ENCODE measurements around the gene CAP2.
"Not testable (repeated sequence)": the region's sequence is repeated elsewhere in the genome, so short reads cannot be mapped to it uniquely, and the experiment has no call there.

CAP2 gene

DNA sequence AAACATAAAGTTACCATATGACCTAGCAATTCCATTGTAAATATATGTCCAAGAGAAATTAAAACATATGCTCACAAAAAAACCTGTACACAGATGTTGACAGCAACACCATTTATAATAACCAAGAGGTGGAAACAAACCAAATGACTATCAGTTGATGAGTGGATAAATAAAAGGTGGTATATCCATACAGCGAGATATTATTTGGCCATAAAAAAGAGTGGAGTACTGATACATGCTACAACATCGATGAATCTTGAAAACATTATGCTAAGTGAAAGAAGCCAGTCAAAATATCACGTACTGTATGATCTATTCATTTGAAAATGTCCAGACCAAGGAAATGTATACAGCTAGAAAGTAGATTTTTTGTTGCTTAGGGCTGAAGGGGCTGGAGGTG, 2.9 kb downstream of the CAP2 start:
- no peak for DNase-seq (ENCODE audit: low spot score)

DNA sequence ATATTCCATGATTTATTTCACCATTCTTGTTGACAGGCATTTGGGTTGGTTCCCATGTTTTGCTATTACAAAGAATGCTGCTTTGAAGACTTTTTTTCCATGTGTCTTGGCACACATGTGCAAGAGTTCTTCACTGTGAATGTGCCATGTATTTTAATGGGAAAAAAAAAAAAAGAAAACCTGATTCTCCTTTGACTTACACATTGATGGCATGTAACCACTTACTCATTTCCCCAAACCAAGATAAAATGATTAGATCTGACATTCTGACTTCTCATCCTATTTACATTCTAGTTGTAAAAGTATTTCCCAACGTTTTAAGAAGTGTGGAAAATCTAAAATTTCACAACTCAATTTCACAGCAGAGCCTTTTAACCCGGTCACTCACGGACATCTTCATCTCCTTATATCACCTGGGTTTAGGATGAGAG, 4.4 kb downstream of the CAP2 start:
- no peak for DNase-seq (ENCODE audit: low spot score)

DNA sequence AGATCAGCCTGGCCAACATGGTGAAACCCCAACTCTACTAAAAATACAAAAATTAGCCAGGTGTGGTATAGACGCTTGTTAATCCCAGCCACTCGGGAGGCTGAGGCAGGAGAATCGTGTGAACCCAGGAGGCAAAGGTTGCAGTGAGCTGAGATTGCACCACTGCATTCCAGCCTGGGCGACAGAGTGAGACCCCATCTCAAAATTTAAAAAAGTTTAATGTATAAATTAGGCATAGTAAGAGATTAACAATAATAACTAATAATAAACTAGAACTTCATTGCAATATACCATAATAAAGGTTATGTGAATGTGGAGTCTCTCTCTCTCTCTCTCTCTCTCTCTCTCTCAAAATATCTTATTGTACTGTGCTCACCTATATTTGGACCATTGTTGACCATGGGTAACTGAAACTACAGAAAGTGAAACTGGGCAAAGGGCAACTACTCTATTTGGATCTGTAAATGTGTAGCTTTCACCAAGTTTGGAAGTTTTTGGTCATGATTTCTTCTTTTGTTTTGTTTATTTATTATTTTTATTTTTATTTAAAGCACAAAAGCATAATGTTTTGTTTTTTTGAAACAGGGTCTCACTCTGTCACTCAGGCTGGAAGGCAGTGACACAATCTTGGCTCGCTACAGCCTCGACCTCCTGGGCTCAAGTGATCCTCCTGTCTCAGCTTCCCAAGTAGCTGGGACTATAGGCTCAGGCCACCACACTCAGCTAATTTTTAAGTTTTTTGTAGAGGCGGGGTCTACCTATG, 12.0 kb downstream of the CAP2 start:
- not testable (repeated sequence) for DNase-seq (ENCODE audit: low spot score)

DNA sequence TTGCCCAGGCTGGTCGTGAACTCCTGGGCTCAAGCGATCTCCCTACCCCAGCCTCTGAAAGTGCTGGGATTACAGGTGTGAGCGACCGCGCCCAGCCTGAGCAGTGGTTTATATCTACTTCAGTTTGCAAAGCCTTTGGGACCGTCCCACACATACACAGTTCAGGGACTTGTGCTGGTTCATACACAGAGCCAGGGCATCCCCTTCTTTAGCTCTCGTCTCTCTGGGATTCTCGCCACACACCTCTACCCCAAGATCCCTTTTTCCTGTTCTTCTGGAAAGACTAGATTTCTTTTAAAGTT, 12.5 kb downstream of the CAP2 start:
- no peak for DNase-seq (ENCODE audit: low spot score)

DNA sequence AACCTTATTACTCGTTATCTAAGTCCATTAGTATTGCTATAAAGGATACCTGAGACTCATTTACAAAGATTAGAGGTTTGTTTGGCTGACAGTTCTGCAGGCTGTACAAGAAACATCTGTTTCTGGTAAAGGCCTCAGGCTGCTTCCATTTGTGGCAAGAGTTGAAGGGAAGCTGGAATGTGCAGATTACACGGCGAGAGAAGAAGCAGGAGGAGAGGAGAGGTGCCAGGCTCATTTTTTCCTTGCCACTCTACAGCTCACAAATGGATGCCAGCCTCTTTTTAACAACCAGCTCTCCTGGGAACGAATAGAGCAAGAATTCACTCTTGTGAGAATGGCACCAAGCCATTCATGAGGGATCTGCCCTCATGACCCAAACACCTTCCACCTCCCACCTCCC, 14.7 kb downstream of the CAP2 start:
- DNase-seq (ENCODE audit: low spot score) = no peak

DNA sequence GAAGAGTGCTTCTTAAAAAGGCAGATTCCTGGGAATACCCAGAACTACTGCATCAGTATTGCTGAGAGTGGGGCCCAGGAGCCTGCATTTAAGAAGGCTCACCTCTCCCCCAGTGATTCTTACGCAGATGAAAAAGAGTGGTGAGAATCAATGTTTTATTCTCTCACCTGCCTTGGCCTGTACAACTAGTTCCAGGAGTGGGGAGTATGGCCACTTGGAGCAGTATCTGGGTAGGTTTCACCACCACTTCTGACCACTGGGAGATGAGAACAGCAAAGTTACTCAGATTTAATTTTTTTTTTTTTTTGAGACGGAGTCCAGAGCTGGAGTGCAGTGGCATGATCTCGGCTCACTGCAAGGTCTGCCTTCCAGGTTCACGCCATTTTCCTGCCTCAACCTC, 16.9 kb downstream of the CAP2 start:
- no peak for DNase-seq (ENCODE audit: low spot score)

DNA sequence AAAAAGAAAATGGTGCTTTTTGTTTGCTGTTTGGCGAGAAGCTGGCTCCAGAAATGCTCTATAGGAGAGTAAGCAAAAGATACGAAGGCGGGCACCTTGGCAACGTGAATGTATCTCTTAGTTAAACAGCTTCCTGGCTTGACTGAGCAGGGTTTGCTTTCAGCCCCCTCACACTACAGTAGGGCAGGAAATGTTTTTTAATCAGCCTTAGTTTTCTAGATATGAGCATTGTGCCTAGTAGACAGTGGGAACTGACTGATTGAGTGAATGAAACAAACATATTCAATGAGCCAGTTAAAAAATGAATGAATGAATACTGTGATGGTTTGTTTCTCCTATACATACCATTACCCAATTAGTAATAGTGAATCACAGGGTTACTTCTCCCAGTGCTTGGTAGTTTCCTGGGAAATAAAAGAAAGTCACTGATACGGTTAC, 19.9 kb downstream of the CAP2 start:
- DNase-seq (ENCODE audit: low spot score) = no peak

DNA sequence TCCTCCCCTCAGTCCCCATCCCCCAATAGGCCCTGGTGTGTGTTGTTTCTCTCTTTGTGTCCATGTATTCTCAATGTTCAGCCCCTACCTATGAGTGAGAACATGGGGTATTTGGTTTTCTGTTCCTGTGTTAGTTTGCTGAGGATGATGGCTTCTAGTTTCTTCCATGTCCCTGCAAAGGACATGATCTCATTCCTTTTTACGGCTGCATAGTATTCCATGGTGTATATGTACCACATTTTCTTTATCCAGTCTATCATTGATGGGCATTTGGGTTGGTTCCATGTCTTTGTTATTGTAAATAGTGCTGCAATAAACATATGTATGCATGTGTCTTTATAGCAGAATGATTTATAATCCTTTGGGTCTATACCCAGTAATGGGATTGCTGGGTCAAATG, 21.0 kb downstream of the CAP2 start:
- not testable (repeated sequence) for DNase-seq (ENCODE audit: low spot score)

DNA sequence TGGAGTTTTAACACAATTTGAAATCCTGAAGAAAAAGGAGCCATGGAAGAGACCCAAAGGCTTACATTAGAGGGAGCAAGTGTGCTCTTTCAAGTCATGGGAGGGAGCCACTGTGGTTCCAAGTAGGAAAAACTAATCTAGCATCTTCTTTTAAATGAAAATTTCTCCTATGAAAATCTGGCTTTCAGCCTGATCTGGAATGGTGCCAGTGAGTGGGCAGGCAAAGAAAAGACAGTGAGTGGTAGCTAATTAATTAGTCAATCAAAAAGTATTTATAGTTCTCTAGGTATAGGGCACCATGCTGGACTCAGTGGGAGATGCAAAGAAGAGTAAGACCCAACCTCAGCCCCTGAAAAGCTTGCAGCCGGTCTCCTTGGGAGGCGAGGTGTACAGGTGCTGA, 21.9 kb downstream of the CAP2 start:
- DNase-seq (ENCODE audit: low spot score) = no peak

DNA sequence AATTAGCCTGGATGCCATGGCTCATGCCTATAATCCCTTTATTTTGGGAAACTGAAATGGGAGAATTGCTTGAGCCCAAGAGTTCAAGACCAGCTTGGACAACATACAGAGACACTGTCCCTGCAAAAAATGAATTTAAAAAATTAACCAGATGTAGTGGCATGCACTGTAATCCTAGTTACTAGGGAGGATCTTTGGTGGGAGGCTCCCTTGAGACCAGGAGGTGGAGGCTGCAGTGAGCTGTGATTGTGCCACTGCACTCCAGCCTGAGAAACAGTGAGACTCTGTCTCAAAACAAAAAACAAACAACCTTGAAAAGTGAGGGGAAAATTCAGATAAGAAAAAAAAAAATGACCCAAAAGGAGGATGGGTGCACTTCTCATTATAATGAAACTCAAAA, 23.4 kb downstream of the CAP2 start:
- DNase-seq (ENCODE audit: low spot score) = no peak

DNA sequence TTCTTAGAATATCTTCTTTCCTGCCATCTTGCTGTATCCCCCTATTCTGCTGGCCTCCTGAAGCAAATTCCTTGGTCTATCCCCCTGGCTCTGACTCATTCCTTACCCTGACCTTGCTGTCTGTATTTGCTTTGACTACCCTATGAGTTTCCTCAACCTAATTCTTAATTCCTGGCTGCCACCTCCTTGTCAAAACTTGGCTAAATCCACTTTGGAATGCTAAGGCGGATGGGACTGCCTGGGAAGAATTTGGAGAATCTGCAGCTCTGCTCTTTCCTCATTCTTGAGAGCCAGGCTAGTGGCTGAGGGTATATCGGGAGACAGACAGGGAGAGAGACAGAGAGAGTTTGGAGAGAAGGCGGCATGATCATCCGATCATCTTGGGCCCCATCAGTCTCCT, 24.4 kb downstream of the CAP2 start:
- DNase-seq (ENCODE audit: low spot score) = no peak

DNA sequence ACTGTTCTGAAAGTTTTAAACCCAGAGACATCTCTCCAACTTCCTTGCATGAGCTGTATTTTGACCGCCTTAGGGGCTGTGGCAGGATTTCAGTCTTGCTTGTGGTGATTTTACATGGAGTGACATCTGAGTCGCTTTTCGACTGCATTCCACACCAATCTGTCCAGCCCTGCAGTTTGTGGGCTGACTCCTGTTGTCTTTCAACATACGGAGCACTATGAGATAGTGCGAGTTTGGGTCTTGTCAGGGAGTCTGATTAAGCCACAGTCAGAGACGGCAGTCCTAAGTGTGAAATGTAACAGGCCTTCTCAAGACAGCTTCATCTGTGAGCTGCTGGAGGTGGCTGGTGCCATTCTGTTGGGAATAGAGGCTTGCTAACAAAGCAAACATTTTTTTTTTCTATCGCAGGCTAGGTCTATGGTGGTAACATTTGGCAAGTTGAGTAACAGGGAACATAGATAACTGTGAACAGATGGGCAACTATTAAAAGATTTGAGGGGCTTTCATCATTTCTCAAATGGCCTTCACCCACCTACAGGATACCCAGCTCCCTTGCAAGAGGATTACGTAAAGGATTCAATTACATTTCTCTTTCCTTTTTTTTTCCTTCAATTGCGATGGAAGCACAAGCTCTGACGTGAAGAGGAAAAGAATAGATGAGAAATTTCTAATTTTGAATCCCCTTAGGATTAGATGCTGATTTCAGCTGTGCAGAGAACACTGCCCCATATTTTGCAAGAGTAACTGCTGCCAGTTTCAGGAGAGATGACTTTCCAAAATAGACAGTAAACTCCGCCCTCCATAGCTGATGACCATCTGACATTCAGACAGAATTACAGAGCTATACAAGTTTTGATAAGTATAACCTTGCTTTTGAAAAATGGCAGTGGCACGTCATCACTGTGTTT, 25.1 kb downstream of the CAP2 start:
- no peak for DNase-seq (ENCODE audit: low spot score)

DNA sequence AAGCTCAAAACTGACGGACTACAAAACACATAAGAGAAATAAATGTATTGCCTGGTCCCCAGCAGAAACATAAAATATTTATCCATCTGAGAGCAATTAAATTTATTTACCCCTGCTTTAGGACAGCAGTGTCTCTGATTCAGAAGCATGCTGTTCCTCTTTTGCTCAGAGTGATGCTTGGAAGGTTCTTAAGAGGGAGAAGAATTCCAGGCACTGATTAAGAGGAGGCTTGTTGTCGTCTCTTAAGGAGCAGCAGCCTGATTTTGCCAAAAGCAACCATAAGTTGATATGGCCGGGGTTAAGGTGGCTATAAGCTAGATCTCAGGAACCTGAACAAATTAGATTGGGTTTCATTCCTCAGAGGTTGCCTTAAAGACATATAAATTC, 25.8 kb downstream of the CAP2 start:
- no peak for DNase-seq (ENCODE audit: low spot score)

DNA sequence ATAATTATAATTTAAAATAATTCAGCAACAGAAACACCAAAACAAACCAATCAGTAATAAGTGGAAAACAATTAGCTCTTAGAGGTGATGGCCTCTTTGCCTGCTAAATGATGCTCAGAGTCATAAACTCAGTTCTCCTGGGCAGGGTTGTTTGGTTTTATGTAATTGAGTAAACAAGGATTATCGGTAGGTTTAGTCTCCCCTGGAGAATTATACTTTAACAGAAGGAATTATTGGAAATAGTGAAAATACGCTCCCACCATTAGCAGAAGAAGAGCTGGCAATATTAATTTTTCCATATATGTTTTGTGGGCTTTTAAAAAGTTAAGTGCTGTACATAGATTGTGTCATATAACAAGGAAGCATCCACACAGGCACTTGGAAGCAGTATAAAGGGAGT, 27.0 kb downstream of the CAP2 start:
- DNase-seq (ENCODE audit: low spot score) = no peak

DNA sequence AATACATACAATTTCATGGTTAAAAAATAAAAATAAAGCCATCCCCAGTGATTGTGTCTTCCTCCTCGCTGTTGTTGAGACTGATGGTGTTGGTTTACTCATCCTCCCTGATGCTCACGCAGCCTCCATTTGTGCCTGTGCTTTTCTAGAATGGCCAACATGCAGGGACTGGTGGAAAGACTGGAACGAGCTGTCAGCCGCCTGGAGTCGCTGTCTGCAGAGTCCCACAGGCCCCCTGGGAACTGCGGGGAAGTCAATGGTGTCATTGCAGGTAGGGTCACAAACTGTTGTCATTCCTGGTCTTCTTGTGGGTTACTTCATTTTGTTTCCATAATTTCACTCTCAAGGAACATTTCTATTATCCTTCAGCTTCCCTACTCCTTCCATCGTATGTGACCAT, 28.0 kb downstream of the CAP2 start:
- no peak for DNase-seq (ENCODE audit: low spot score)

DNA sequence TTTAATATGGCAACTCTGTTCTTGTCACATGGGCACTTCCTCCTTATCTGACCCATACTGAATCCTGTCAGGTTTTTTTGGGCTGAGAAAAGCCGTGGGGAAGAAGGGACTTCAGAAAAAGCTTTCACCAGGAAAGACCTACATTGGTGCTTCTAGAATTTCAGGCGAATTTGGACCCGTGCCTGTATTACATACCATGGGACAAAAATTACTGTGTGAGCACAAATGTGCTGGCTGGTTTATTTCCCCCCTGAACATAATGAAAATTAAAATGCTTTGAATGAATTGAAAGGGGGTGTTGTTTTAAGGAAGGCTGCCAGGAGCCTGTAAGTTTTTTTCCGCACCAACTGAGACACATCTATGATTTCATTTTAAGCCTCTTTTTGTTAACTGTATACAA, 29.6 kb downstream of the CAP2 start:
- no peak for DNase-seq (ENCODE audit: low spot score)

DNA sequence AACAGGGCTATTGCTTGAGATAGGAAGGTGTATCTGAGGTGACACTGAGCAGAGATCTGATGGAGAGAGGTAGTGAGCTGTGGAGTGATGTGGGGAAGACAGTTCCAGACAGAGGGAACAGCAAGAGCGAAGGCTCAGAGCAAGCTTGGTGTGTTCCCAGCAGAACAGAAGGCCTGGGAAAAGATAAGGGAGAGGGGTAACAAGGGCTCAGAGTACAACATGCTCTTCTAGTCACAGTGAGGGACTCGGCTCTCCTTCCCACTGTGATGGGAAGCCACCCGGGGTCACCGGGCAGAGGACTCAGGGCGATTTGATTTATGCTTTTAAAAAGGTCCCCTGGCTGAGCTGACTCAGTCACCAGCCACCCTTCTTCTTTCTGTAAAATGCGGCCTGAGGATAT, 33.7 kb downstream of the CAP2 start:
- no peak for DNase-seq (ENCODE audit: low spot score)

DNA sequence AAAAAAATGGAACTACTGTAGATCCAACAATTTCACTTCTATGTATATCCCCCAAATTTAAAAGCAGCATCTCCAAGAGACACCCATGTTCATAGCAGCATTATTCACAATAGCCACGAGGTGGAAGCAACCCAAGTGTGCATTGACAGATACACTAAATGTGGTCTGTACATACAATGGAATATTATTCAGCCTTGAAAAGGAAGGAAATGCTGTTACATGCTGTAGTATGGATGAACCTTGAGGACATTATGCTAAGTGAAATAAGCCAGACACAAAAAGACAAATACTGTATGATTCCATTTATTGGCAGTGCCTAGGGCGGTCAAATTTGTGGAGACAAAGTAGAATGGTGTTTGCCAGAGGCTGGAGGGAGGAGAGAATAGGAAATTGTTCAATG, 34.2 kb downstream of the CAP2 start:
- DNase-seq (ENCODE audit: low spot score) = no peak

DNA sequence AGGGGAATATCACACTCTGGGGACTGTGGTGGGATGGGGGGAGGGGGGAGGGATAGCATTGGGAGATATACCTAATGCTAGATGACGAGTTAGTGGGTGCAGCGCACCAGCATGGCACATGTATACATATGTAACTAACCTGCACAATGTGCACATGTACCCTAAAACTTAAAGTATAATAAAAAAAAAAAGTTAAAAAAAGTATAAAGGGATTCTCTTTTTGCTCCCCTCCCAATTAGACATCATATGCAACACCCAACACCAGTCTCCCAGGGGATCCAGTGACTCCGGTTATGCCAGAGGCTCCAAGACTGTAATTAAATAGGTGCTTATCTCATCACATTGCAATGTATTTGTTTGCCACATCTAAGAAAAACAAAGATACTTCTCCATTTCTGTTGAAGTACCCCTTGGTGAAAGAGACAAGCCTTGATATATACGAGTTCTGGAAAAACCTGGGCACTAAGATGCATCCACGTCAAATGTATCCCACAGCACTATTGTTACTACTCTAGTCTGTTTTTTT, 35.3 kb downstream of the CAP2 start:
- peak; percentile 7 for DNase-seq (ENCODE audit: low spot score)

DNA sequence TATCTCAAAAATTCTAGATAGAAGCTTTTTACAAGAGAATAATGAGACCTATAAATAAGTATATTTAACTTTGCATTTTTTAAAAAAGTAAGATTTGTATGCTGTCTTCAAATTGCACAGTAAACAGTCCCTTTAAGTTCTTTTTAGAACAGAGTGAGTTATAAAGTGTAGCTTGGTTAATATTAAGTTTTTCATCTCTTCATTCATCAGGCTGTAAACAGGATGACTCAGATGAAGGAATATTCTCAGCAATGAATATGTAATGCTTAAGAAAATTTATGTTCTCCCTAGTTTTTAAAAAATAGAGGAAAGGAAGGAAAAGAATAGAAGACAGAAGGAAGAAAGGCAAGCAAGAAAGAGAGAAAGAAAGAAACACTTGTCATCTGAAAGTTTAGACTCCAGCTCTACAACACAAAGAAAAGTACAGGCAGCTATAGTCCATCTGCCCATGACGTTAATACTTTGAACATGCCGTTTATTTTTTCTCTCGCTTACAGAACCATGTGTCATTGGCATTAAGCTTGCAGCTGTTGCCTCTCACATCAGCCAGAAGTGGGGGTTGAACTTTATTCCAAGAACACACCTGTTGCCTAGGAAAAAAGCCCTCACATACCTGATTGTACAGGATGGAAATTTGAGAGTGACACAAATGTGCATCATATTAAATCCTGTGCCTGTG, 36.1 kb downstream of the CAP2 start:
- DNase-seq (ENCODE audit: low spot score) = peak; percentile 48

DNA sequence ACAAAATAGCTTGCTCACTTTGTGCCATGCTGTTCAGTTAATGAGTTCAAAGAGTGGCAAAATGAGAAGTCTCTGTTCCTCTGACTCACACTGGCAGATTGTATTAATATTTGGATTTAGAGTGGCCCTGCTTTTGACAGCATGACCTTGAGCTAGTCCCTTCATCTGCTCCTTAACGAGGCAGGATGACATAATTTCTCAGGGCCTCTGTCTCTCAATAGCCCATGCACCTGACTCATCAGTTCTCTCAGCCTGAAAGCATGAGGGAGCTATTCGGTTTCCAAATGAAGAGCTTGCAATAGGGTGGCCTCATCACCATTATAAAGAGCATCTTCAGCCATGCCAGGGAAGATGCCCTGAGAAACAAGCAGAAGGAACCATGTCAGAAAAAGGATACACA, 38.2 kb downstream of the CAP2 start:
- DNase-seq (ENCODE audit: low spot score) = no peak

DNA sequence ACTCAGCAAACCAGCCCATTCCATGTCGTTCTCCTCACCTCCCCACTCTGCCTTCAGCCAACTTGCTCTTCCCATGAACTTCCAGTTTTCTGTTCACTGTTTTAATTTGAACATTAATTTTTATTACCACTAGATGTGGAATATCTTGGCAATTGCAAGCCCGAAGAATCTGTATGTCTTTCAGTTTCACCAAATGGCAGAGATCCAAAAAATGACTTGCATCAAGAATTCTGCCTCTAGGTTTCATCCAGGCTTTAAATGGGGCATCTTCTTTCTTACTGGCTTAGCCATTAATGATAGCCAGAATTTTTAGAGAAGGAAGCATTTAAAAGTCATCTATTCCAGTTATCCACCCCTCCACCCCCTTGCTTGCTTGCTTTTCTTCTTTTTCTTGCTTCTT, 39.0 kb downstream of the CAP2 start:
- no peak for DNase-seq (ENCODE audit: low spot score)

Measured in SW480 (cell line).